H1 (cell line): Measurements from ENCODE around the gene ID1. TPM values are rescaled to one million over a fixed set of nuclear protein-coding genes. Genes with fewer than 3 reads are reported as not detected.

Experiments
- CTCF ChIA-PET: fragments of 300-600 bp; sonication (Branson Sonifier 250); formaldehyde crosslinking; loops from one replicate; lab custom pipeline; 2021; ENCODE audit not compliant: partially characterized antibody; lab: Charles Lee
- POLR2A ChIA-PET: fragments of 300-600 bp; sonication (Branson Sonifier 250); formaldehyde crosslinking; loops from one replicate; lab custom pipeline; 2021; ENCODE audit warnings: inconsistent platforms; ENCODE audit not compliant: partially characterized antibody; lab: Charles Lee
- DNase-seq, 2 experiments: peaks; one replicate each; pipeline versions ENCODE4 v3.0.0 to v3.0.0-alpha.2; 2010 to 2022; ENCODE audit warnings: low spot score in 2 of 2, low read depth in 1 of 2, mixed read lengths in 1 of 2
- FAIRE-seq: peaks from 2 replicates; lab custom pipeline; 2011; peaks lifted over from hg19 to GRCh38; lab: Jason Lieb, UNC
- H2AFZ ChIP-seq: 2 replicates; pipeline ENCODE4 v1.8.1; 2012; ENCODE audit warnings: low read length, inconsistent platforms
- H2AK5ac ChIP-seq: 2 replicates; pipeline ENCODE4 v1.6.1; 2013; ENCODE audit warnings: low read depth, low read length
- H2BK120ac ChIP-seq: replicated peaks from 2 replicates; pipeline ENCODE3; 2013; ENCODE audit warnings: low read depth, low read length, inconsistent platforms
- H2BK12ac ChIP-seq: 2 replicates; pipeline ENCODE4 v1.6.1; 2013; ENCODE audit warnings: low read depth, low read length
- H2BK15ac ChIP-seq: 2 replicates; pipeline ENCODE4 v1.6.1; 2013; ENCODE audit warnings: low read length
- H2BK20ac ChIP-seq: 2 replicates; pipeline ENCODE4 v1.6.1; 2013; ENCODE audit warnings: low read length
- H2BK5ac ChIP-seq: 2 replicates; pipeline ENCODE4 v1.6.1; 2013; ENCODE audit warnings: low read depth, low read length
- H3K14ac ChIP-seq: 2 replicates; pipeline ENCODE4 v1.6.1; 2013; ENCODE audit warnings: inconsistent platforms; ENCODE audit not compliant: insufficient read length
- H3K18ac ChIP-seq: 2 replicates; pipeline ENCODE4 v1.6.1; 2013; ENCODE audit warnings: low read length; ENCODE audit errors: extremely low read depth
- H3K23ac ChIP-seq: 2 replicates; pipeline ENCODE4 v1.6.1; 2013; ENCODE audit warnings: inconsistent platforms; ENCODE audit not compliant: insufficient read length
- H3K23me2 ChIP-seq: 2 replicates; pipeline ENCODE4 v1.6.1; 2013; ENCODE audit warnings: low read depth, low read length
- H3K27ac ChIP-seq: 2 replicates; pipeline ENCODE4 v1.6.1; 2011; ENCODE audit warnings: low read depth, low read length, inconsistent platforms
- H3K27me3 ChIP-seq, 4 experiments: replicated peaks in 1 of 4; 1 replicate in 1 of 4; 2 replicates in 3 of 4; pipeline versions ENCODE4 v1.6.1 to v1.8.1; 2011 to 2013; ENCODE audit warnings: low read length in 3 of 4, mild to moderate bottlenecking in 3 of 4, inconsistent platforms in 2 of 4, mixed read lengths in 2 of 4, moderate library complexity in 1 of 4; ENCODE audit not compliant: control insufficient read depth in 3 of 4, insufficient read depth in 3 of 4; ENCODE audit errors: extremely low read depth in 1 of 4
- H3K36me3 ChIP-seq, 4 experiments: 2 replicates each; pipeline versions ENCODE4 v1.6.1 to v1.8.1; 2011 to 2013; ENCODE audit warnings: mild to moderate bottlenecking in 4 of 4, low read length in 3 of 4, moderate library complexity in 2 of 4, control low read depth in 1 of 4, inconsistent platforms in 1 of 4; ENCODE audit not compliant: insufficient read depth in 4 of 4, control insufficient read depth in 2 of 4
- H3K4ac ChIP-seq: replicated peaks from 2 replicates; pipeline ENCODE3; 2013; ENCODE audit warnings: low read length, low read depth, mixed read lengths, inconsistent platforms; ENCODE audit not compliant: insufficient read length
- H3K4me1 ChIP-seq, 4 experiments: replicated peaks in 1 of 4; 1 replicate in 1 of 4; 2 replicates in 3 of 4; pipeline versions ENCODE4 v1.6.1 to v1.8.1; 2011 to 2013; ENCODE audit warnings: low read length in 3 of 4, inconsistent platforms in 2 of 4, mixed read lengths in 1 of 4; ENCODE audit not compliant: insufficient read depth in 4 of 4, control insufficient read depth in 3 of 4
- H3K4me2 ChIP-seq, 2 experiments: 2 replicates each; pipeline versions ENCODE4 v1.6.1 to v1.8.1; 2011 to 2013; ENCODE audit warnings: low read depth in 2 of 2, low read length in 2 of 2, control low read depth in 1 of 2, inconsistent platforms in 1 of 2, mild to moderate bottlenecking in 1 of 2; ENCODE audit not compliant: insufficient read depth in 1 of 2
- H3K4me3 ChIP-seq, 4 experiments: fragments of 200-600, 300-600 bp in 1 of 4; sonication (generic), shearing (Covaris generic), sonication (Bioruptor Twin) in 1 of 4; 2 replicates each; pipeline versions ENCODE4 v1.5.1 to v1.8.1; 2011 to 2016; ENCODE audit warnings: low read length in 4 of 4, low read depth in 3 of 4, control low read depth in 2 of 4, inconsistent platforms in 2 of 4, mild to moderate bottlenecking in 2 of 4, mixed read lengths in 1 of 4, moderate library complexity in 1 of 4; ENCODE audit not compliant: insufficient read depth in 2 of 4; ENCODE audit errors: extremely low read depth in 1 of 4
- H3K56ac ChIP-seq: replicated peaks from 2 replicates; pipeline ENCODE3; 2013; ENCODE audit warnings: low read depth, mild to moderate bottlenecking, mixed read lengths, low read length, inconsistent platforms; ENCODE audit not compliant: insufficient read length
- H3K79me1 ChIP-seq: 2 replicates; pipeline ENCODE4 v1.6.1; 2013; ENCODE audit warnings: low read depth, low read length, control low read depth
- H3K79me2 ChIP-seq, 2 experiments: 2 replicates each; pipeline versions ENCODE4 v1.6.1 to v1.8.1; 2012 to 2013; ENCODE audit warnings: low read length in 2 of 2, mild to moderate bottlenecking in 2 of 2, inconsistent platforms in 1 of 2; ENCODE audit not compliant: insufficient read depth in 2 of 2, control insufficient read depth in 1 of 2
- H3K9ac ChIP-seq, 4 experiments: replicated peaks in 1 of 4; 1 replicate in 1 of 4; 2 replicates in 3 of 4; pipeline versions ENCODE4 v1.6.1 to v1.8.1; 2011 to 2013; ENCODE audit warnings: low read depth in 3 of 4, low read length in 3 of 4, control low read depth in 2 of 4, mild to moderate bottlenecking in 2 of 4, moderate library complexity in 2 of 4, inconsistent platforms in 1 of 4; ENCODE audit errors: extremely low read depth in 1 of 4
- H3K9me3 ChIP-seq, 2 experiments: 2 replicates each; pipeline versions ENCODE4 v1.6.1 to v1.8.1; 2012 to 2013; ENCODE audit warnings: mild to moderate bottlenecking in 2 of 2, moderate library complexity in 2 of 2, control low read depth in 1 of 2, inconsistent platforms in 1 of 2, low read depth in 1 of 2, low read length in 1 of 2, mixed read lengths in 1 of 2; ENCODE audit not compliant: insufficient read depth in 2 of 2
- H4K20me1 ChIP-seq, 2 experiments: replicated peaks in 1 of 2; 2 replicates each; pipeline versions ENCODE3 to v1.8.1; 2011 to 2013; ENCODE audit warnings: inconsistent platforms in 2 of 2, low read length in 2 of 2, mild to moderate bottlenecking in 1 of 2; ENCODE audit not compliant: insufficient read depth in 2 of 2, control insufficient read depth in 1 of 2
- H4K5ac ChIP-seq: 2 replicates; pipeline ENCODE4 v1.6.1; 2013; ENCODE audit warnings: low read length, low read depth, mixed read lengths, inconsistent platforms; ENCODE audit not compliant: insufficient read length
- H4K8ac ChIP-seq: 2 replicates; pipeline ENCODE4 v1.8.0; 2013; ENCODE audit warnings: mild to moderate bottlenecking, moderate library complexity, low read length, inconsistent platforms; ENCODE audit not compliant: insufficient read depth; ENCODE audit errors: extremely low read depth
- H4K91ac ChIP-seq: replicated peaks from 2 replicates; pipeline ENCODE3; 2013; ENCODE audit warnings: low read length, mixed read lengths, inconsistent platforms; ENCODE audit not compliant: insufficient read length
- BACH1 ChIP-seq: IDR thresholded peaks from 2 replicates; pipeline ENCODE4 v1.6.1; 2012; ENCODE audit warnings: low read length, improper control_type of control experiment
- EP300 ChIP-seq, 2 experiments: IDR thresholded peaks; 1 replicate in 1 of 2; 2 replicates in 1 of 2; pipeline ENCODE4 v1.6.1; 2011 to 2012; ENCODE audit warnings: low read depth in 2 of 2, low read length in 2 of 2, mild to moderate bottlenecking in 2 of 2, borderline replicate concordance in 1 of 2, inconsistent platforms in 1 of 2, moderate library complexity in 1 of 2
- GABPA ChIP-seq: IDR thresholded peaks from 2 replicates; pipeline ENCODE4 v1.6.1; 2011; ENCODE audit warnings: mild to moderate bottlenecking, low read length, moderate library complexity, borderline replicate concordance; ENCODE audit not compliant: insufficient read depth
- KDM1A ChIP-seq: fragments of 200-600, 300-600 bp; sonication (generic); IDR thresholded peaks from 2 replicates; pipeline ENCODE4 v1.7.1; 2016; ENCODE audit warnings: mild to moderate bottlenecking, low read length, borderline replicate concordance
- KDM4A ChIP-seq: IDR thresholded peaks from one replicate; pipeline ENCODE4 v1.7.1; 2012; ENCODE audit warnings: low read depth, mild to moderate bottlenecking, moderate library complexity, low read length, inconsistent platforms; ENCODE audit not compliant: severe bottlenecking
- RFX5 ChIP-seq: IDR thresholded peaks from 2 replicates; pipeline ENCODE4 v1.6.1; 2011; ENCODE audit warnings: low read depth, low read length, improper control_type of control experiment, borderline replicate concordance
- RNF2 ChIP-seq: fragments of 200-900, 300-1000 bp; sonication (generic); IDR thresholded peaks from 2 replicates; pipeline ENCODE4 v1.7.1; 2016; ENCODE audit warnings: borderline replicate concordance, low read depth, mild to moderate bottlenecking, antibody characterized with exemption, low read length; ENCODE audit not compliant: poor library complexity, severe bottlenecking; ENCODE audit errors: missing control alignments
- SIRT6 ChIP-seq: IDR thresholded peaks from one replicate; pipeline ENCODE4 v1.7.1; 2012; ENCODE audit warnings: low read length, inconsistent platforms
- SP1 ChIP-seq: IDR thresholded peaks from 2 replicates; pipeline ENCODE4 v1.6.1; 2011; ENCODE audit warnings: low read depth, low read length
- SP2 ChIP-seq: IDR thresholded peaks from 2 replicates; pipeline ENCODE4 v1.6.1; 2012; ENCODE audit warnings: mild to moderate bottlenecking, low read length, inconsistent platforms
- SUZ12 ChIP-seq: fragments of 200-600 bp; sonication (generic); IDR thresholded peaks from 2 replicates; pipeline ENCODE4 v1.6.1; 2012; ENCODE audit warnings: mild to moderate bottlenecking, inconsistent platforms, low read length, moderate library complexity, mixed read lengths
- TCF12 ChIP-seq: IDR thresholded peaks from 2 replicates; pipeline ENCODE4 v1.6.1; 2011; ENCODE audit warnings: low read depth, mild to moderate bottlenecking, low read length
- WGBS, 2 experiments: shearing (Covaris generic) in 1 of 2; methylation state at CpG; one replicate each; pipeline versions ENCODE4 v1.1.6 to v1.1.7; 2013 to 2015; ENCODE audit warnings: low lambda C conversion rate in 2 of 2, mixed read lengths in 2 of 2, inconsistent platforms in 1 of 2, low coverage in 1 of 2, missing lambda C conversion rate in 1 of 2; ENCODE audit not compliant: insufficient replicate concordance in 2 of 2, insufficient coverage in 1 of 2, insufficient read length in 1 of 2; ENCODE audit errors: extremely low coverage in 1 of 2, missing lambda C conversion rate in 1 of 2; 5-methylcytosine and 5-hydroxymethylcytosine counted together
- polyA plus RNA-seq, 7 experiments: library from polyadenylated mRNA; depleted of rRNA in 3 of 7; stranded (reverse) in 5 of 7; unstranded in 2 of 7; fragments of >200 nt in 5 of 7; fragments of 200-250 nt in 2 of 7; gene quantifications; 1 replicate in 5 of 7; 2 replicates in 1 of 7; 4 replicates in 1 of 7; pipeline versions ENCODE4 v1.2.1 to v1.2.3, GENCODE V29; 2011 to 2013; ENCODE audit warnings: missing spikeins in 2 of 7, mixed read lengths in 2 of 7
- total RNA-seq: library from RNA; stranded (reverse); fragmentation: NEBNext Ultra II Directional; extraction: Animal tissue kit (Norgen Biotek cat#: 25700); gene quantifications from 2 replicates; pipeline ENCODE4 v1.2.1, GENCODE V29; 2021

ID1 gene
- total and polyA plus RNA-seq, 2 of the 8 experiments (the other 6 are each of a cell fraction or from before 2014, with no cell fraction given), result 120 to 357 TPM

DNA sequence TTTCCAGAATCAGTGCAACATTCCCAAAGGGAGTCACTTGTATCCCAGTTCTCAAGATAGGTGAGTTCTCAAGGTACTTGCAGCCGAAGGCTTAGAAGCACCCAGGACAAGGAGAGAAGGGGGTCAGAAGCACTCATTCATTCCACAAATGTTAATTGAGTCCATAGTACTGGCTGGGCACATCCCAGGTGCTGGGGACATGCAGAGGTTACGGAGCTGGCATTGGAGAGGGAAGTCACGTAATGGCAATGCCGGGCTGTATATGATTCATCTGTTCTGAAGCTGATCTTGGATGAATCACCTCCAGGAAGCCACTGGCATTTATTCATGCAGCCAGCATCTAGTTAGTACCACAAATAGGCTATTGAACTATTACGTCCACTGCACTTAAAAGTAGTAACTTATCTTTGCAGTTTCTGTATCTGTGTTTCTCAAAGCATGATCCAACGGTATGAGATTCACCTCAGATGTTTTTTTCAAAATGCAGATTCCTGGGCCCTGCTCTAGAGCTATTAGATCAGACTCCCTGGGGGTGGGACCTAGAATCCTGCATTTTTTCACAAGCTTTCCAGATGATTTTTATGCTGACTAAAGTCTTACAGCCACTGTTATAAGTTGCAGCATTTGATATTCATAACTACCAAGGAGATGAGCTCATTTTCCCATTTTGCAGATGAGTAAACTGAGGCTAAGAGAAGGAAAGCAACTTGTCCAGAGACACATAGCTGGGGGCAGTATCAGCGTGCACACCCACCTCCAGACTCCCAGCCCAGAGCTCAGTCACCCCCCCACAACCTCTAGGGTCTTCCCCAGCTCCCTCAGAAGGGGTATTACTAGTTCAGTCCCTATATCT is 44.1 kb upstream of the ID1 start:
- no peak overlapping the region for H3K4me3 ChIP-seq
- no peaks in the 10 kb centered on the region for H3K23me2 ChIP-seq
- FAIRE-seq, result no peak
- no peak overlapping the region for H3K4me2 ChIP-seq
- H2BK12ac ChIP-seq, result no peak overlapping the region
- no peak overlapping the region for H3K14ac ChIP-seq
- H3K36me3 ChIP-seq, result peaks cover 24 to 43% (median 34%) of the 10 kb centered on the region in 4 experiments
- H3K79me1 ChIP-seq, result no peaks in the 10 kb centered on the region
- H3K4ac ChIP-seq, result no peak overlapping the region
- no peak overlapping the region for H4K8ac ChIP-seq
- H3K4me1 ChIP-seq, result peaks cover 0 to 9% (median under 1%) of the 10 kb centered on the region in 4 experiments; a peak in 4 of 7 replicates
- no peak overlapping the region for H2BK15ac ChIP-seq
- H2AK5ac ChIP-seq, result no peak overlapping the region
- POLR2A ChIA-PET, result interaction anchor here (0.6 to 24.3 kb wide), 10 partner anchors 8 to 168 kb away, joined by 4 to 1033 read pairs (median 8); partner anchors contain the start of gene ID1
- no peaks in the 10 kb centered on the region for H3K79me2 ChIP-seq
- H4K91ac ChIP-seq, result no peak overlapping the region
- no peak overlapping the region for H2BK120ac ChIP-seq
- H4K5ac ChIP-seq, result no peak overlapping the region
- no peak for DNase-seq
- H3K27me3 ChIP-seq, result no peaks in the 10 kb centered on the region
- no peak overlapping the region for H2BK5ac ChIP-seq
- H2BK20ac ChIP-seq, result no peak overlapping the region
- no peaks in the 10 kb centered on the region for H3K9me3 ChIP-seq
- H3K18ac ChIP-seq, result no peak overlapping the region
- 96% methylated on average over 7 of the region's 7 CpGs; no CpG with 5 or more reads in 1 of the 2 experiments for WGBS, 2 experiments
- H2AFZ ChIP-seq, result no peak overlapping the region
- H3K9ac ChIP-seq, result no peak overlapping the region
- peaks cover 2% of the 10 kb centered on the region in 2 experiments for H4K20me1 ChIP-seq
- no peak overlapping the region for H3K23ac ChIP-seq
- peak overlapping the region; percentile 44; the same call in 1 of the 2 replicates for H3K27ac ChIP-seq
- CTCF ChIA-PET, result interaction anchor here (0.5 to 30.5 kb wide), 24 partner anchors 8 to 1966 kb away, joined by 3 to 1559 read pairs (median 7); partner anchors contain the start of gene ID1
- H3K56ac ChIP-seq, result no peak overlapping the region
- TF ChIP-seq RFX5 (no peak), SP1 (no peak), RNF2 (no peak), SUZ12 (no peak), SP2 (no peak), EP300 (IDR thresholded peaks at IDR 0.05; ENCODE audit: borderline replicate concordance in 1 of 2, low read depth in 2 of 2, low read length in 2 of 2) (no peak), GABPA (no peak), KDM4A (no peak), SIRT6 (no peak), KDM1A (no peak), TCF12 (no peak), BACH1 (no peak)
